GM08714 (cell line): ENCODE measurements around the gene EPHB4.
"Not testable (repeated sequence)": the region's sequence is repeated elsewhere in the genome, so short reads cannot be mapped to it uniquely, and the experiment has no call there.

ENCODE experiments used
- H3K4me3 ChIP-seq: fragments of 200-500 bp; sonication (Bioruptor generic); 2 replicates; pipeline ENCODE4 v1.5.1; 2014; ENCODE audit warnings: mild to moderate bottlenecking, low read length, inconsistent platforms
- ZNF274 ChIP-seq: IDR thresholded peaks from 2 replicates; pipeline ENCODE4 v1.6.1; 2012; ENCODE audit warnings: mild to moderate bottlenecking, low read depth, low read length

EPHB4 gene

GRCh38 chr7:100863406-100863950 is 36.2 kb upstream of the EPHB4 start:
- no peak for TF ChIP-seq ZNF274

GRCh38 chr7:100861616-100861985 is 34.3 kb upstream of the EPHB4 start:
- no peak overlapping the region for H3K4me3 ChIP-seq
- TF ChIP-seq ZNF274, result no peak

More at GRCh38 chr7:100863406-100863950, 36.2 kb upstream of the EPHB4 start:
- no peak overlapping the region for H3K4me3 ChIP-seq

GRCh38 chr7:100860702-100861615 is 33.6 kb upstream of the EPHB4 start:
- H3K4me3 ChIP-seq, result no peak overlapping the region
- no peak for TF ChIP-seq ZNF274

- no peak for TF ChIP-seq ZNF274
- H3K4me3 ChIP-seq, result no peak overlapping the region
Observed at GRCh38 chr7:100859856-100860255, 32.5 kb upstream of the EPHB4 start.

GRCh38 chr7:100856871-100857282 is 29.6 kb upstream of the EPHB4 start:
- no peak overlapping the region for H3K4me3 ChIP-seq
- TF ChIP-seq ZNF274, result no peak

- no peak for TF ChIP-seq ZNF274
- H3K4me3 ChIP-seq, result no peak overlapping the region
Observed at GRCh38 chr7:100855515-100855914, 28.2 kb upstream of the EPHB4 start.

- not testable (repeated sequence) for H3K4me3 ChIP-seq
Observed at GRCh38 chr7:100854899-100855298, 27.6 kb upstream of the EPHB4 start.

- no peak overlapping the region for H3K4me3 ChIP-seq
- TF ChIP-seq ZNF274, result no peak
Observed at GRCh38 chr7:100854146-100854895, 27.0 kb upstream of the EPHB4 start.

GRCh38 chr7:100852048-100852872 is 24.9 kb upstream of the EPHB4 start, which contains the start of gene SLC12A9:
SLC12A9 (plus strand) TSS chr7:100852713; CDS start chr7:100854198, 1,485 bp downstream.
- peak within 1 kb of the TSS; percentile 78 for H3K4me3 ChIP-seq
- TF ChIP-seq ZNF274, result no peak

- no peak for TF ChIP-seq ZNF274
- no peak overlapping the region for H3K4me3 ChIP-seq
Observed at GRCh38 chr7:100847360-100847759, 20.0 kb upstream of the EPHB4 start.

GRCh38 chr7:100840470-100841100 is 13.3 kb upstream of the EPHB4 start:
- no peak for TF ChIP-seq ZNF274
- no peak overlapping the region for H3K4me3 ChIP-seq

- H3K4me3 ChIP-seq, result no peak overlapping the region
- no peak for TF ChIP-seq ZNF274
Observed at GRCh38 chr7:100839361-100839760, 12.0 kb upstream of the EPHB4 start.

- H3K4me3 ChIP-seq, result peak overlapping the region; percentile 34; the same call in 1 of the 2 replicates
- TF ChIP-seq ZNF274, result no peak
Observed at GRCh38 chr7:100837099-100837836, 9.9 kb upstream of the EPHB4 start.
